Gastroesophageal sphincter (tissue), 4 donors: ENCODE measurements around the gene PLEKHG4B. TPM values are rescaled to one million over a fixed set of nuclear protein-coding genes. Genes with fewer than 3 reads are reported as not detected.
"Not testable (repeated sequence)": the region's sequence is repeated elsewhere in the genome, so short reads cannot be mapped to it uniquely, and the experiment has no call there.

ENCODE experiments used
- ATAC-seq: fragments of 150-250 bp; one replicate; pipeline ENCODE4 v1.9.1; 2016; ENCODE audit warnings: mild to moderate bottlenecking, moderate library complexity
- H3K27ac ChIP-seq, 4 donors: fragments of 200-600 bp; sonication (generic) in 3 of 4; 1 replicate in 3 of 4; 2 replicates in 1 of 4; pipeline ENCODE4 v1.5.1; 2016 to 2019
- H3K27me3 ChIP-seq: fragments of 200-600 bp; sonication (generic); one replicate; pipeline ENCODE4 v1.5.1; 2019
- H3K36me3 ChIP-seq, 2 donors: fragments of 200-600 bp; sonication (generic); one replicate each; pipeline ENCODE4 v1.5.1; 2019; ENCODE audit warnings: control low read depth in 1 of 2
- H3K4me1 ChIP-seq, 3 donors: fragments of 200-600 bp; sonication (generic); 1 replicate in 2 of 3; 2 replicates in 1 of 3; pipeline ENCODE4 v1.5.1; 2016 to 2019; ENCODE audit warnings: control low read depth in 2 of 3
- H3K4me3 ChIP-seq, 2 donors: fragments of 200-600 bp; sonication (generic); one replicate each; pipeline ENCODE4 v1.5.1; 2019; ENCODE audit warnings: mild to moderate bottlenecking in 1 of 2, moderate library complexity in 1 of 2
- H3K9me3 ChIP-seq, 3 donors: fragments of 200-600 bp; sonication (generic); one replicate each; pipeline ENCODE4 v1.5.1; 2017 to 2019; ENCODE audit warnings: control low read depth in 2 of 3
- EP300 ChIP-seq: sonication (generic); formaldehyde crosslinking; IDR thresholded peaks from one replicate; pipeline ENCODE4 v1.6.1; 2017; ENCODE audit warnings: antibody characterized with exemption, mild to moderate bottlenecking
- POLR2A ChIP-seq, 2 donors: fragments of 450-650 bp; IDR thresholded peaks; one replicate each; pipeline ENCODE4 v1.6.1; 2017; ENCODE audit warnings: antibody characterized with exemption in 2 of 2, mild to moderate bottlenecking in 2 of 2, moderate library complexity in 1 of 2
- POLR2AphosphoS5 ChIP-seq: sonication (generic); formaldehyde crosslinking; IDR thresholded peaks from one replicate; pipeline ENCODE4 v1.6.1; 2017; ENCODE audit warnings: antibody characterized with exemption
- WGBS, 2 donors: methylation state at CpG; one replicate each; pipeline ENCODE4 v1.1.5; 2018; ENCODE audit warnings: low coverage in 1 of 2; 5-methylcytosine and 5-hydroxymethylcytosine counted together
- total RNA-seq, 4 donors: library from RNA; depleted of rRNA; stranded (reverse); fragments of >200 nt; gene quantifications; one replicate each; pipeline ENCODE4 v1.1.0, GENCODE V29; 2016
- TF ChIP-seq, protein P1 (sequence below), 4 experiments: fragments of 200-600 bp in 2 of 4; fragments of 450-650 bp in 2 of 4; sonication (generic) in 1 of 4; IDR thresholded peaks; one replicate each; pipeline ENCODE4 v1.5.1; 2017 to 2019; ENCODE audit warnings: antibody characterized with exemption in 4 of 4, mild to moderate bottlenecking in 2 of 4, moderate library complexity in 2 of 4

The PLEKHG4B gene
- total RNA-seq, 4 donors from 2014 or later = under 0.01 to 0.66 (median 0.15) TPM; not detected in 1

DNA sequence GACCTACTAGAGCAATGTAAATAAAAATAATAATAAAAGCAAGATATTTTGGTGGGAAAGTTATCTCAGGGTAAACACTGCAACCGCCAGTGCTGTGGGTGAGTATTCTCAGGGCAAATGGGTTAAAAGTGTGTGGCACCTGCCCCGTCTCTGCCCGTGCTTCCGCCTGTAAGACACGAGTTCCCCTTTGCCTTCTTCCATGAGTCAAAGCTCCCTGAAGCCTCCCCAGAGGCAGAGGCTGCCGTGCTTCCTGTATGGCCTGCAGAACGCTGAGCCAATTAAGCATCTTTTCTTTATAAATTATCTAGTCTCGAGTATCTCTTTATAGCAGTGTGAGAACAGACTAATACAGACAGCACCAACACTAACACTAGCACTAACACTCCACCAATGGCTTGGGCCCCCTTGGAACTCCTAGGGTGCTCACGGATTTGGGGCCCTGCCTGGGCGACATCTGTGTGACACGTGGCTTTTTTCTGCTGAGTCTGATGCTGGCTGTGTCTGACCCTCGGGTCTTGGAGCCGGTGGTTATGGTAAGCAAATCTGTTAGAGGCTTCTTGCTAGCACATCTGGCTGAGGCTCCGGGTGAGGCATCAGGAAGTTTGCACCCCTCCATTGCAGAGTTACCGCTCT, 10.6 kb downstream of the PLEKHG4B start:
- H3K36me3 ChIP-seq = no peaks in the 10 kb centered on the region
- H3K9me3 ChIP-seq = no peaks in the 10 kb centered on the region
- 58% methylated on average over 4 to 12 of the region's 15 CpGs for WGBS, 2 donors
- no peaks in the 10 kb centered on the region for H3K4me1 ChIP-seq
- TF ChIP-seq POLR2A (IDR thresholded peaks at IDR 0.05) = no peak
- peaks cover 55% of the 10 kb centered on the region for H3K27me3 ChIP-seq
- H3K4me3 ChIP-seq = no peak overlapping the region
- H3K27ac ChIP-seq = no peak overlapping the region
- no peak for ATAC-seq

DNA sequence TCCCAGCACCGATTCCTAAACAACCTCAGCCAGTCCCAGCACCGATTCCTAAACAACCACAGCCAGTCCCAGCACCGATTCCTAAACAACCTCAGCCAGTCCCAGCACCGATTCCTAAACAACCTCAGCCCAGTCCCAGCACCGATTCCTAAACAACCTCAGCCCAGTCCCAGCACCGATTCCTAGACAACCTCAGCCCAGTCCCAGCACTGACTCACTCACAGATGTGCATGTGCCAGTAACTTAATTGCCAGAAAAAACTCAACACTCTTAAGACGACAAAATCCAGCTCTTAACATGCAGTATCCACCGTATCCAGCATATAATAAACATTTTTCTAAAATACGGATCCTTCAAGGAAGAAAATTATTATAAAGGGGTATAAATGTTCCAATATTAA, 12.1 kb downstream of the PLEKHG4B start:
- ATAC-seq, H3K9me3 ChIP-seq, H3K4me1 ChIP-seq, H3K36me3 ChIP-seq, H3K27ac ChIP-seq, H3K4me3 ChIP-seq: not testable (repeated sequence)
- 37 to 51% methylated on average over 8 to 9 of the region's 9 CpGs for WGBS, 2 donors
- H3K27me3 ChIP-seq = peaks cover 56% of the 10 kb centered on the region

DNA sequence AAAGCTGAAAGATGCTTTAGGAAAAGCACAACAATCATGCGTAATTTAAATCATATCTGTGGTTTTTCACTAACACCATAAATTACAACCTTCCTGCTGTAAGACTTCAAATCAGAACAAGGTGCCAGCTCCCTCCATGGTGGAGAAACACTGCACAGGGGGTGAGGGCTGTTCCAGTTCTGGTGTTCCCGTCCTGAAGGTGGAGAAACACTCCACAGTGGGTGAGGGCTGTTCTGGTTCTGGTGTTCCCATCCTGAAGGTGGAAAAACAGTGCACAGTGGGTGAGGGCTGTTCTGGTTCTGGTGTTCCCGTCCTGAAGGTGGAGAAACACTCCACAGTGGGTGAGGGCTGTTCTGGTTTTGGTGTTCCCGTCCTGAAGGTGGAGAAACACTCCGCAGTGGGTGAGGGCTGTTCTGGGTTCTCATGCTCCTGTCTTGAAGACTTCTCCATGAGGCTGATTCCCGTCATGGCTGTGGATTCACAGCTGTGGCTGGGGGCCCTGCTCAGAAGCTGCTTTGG, 12.9 kb downstream of the PLEKHG4B start:
- Histone ChIP-seq H3K4me3 (no peak overlapping the region), H3K36me3 (no peaks in the 10 kb centered on the region), H3K9me3 (no peaks in the 10 kb centered on the region), H3K4me1 (no peaks in the 10 kb centered on the region), H3K27me3 (peaks cover 53% of the 10 kb centered on the region), H3K27ac (no peak overlapping the region)
- TF ChIP-seq POLR2AphosphoS5 = no peak
- no peak for ATAC-seq
- 75 to 84% methylated on average over 3 to 5 of the region's 6 CpGs for WGBS, 2 donors

DNA sequence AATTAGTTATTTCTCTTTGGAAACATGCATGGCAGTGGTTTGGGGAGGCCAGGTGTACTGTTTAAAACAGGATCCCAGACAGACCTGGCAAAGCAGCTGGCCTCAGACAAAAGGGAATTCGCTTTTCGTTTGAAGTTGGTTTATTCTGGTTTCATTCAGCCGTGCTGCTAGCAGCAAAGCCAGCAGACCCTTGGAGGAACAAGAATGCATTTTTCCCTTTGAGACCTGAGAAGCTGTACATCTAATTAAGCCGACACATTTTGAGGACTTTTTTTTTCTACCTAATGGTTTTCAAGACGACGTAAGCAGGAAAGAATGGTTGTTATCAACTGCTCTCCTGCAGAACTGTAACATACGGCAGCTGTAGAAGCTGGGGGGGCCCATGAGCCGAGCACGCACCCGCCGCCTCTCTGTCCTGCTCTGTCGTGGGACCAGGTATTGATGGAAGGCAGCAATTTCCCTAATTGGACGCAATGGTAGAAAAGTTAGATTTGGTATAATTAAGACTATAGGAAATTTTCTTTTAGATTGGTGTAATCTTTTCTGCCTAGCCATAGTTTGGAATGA, 13.6 kb downstream of the PLEKHG4B start:
- no peaks in the 10 kb centered on the region for H3K9me3 ChIP-seq
- TF ChIP-seq POLR2A (IDR thresholded peaks at IDR 0.05) = no peak
- H3K4me3 ChIP-seq = no peak overlapping the region
- no peaks in the 10 kb centered on the region for H3K36me3 ChIP-seq
- 34 to 52% methylated on average over 4 to 12 of the region's 13 CpGs for WGBS, 2 donors
- peaks cover 48% of the 10 kb centered on the region for H3K27me3 ChIP-seq
- no peak for ATAC-seq
- no peaks in the 10 kb centered on the region for H3K4me1 ChIP-seq
- H3K27ac ChIP-seq = no peak overlapping the region

DNA sequence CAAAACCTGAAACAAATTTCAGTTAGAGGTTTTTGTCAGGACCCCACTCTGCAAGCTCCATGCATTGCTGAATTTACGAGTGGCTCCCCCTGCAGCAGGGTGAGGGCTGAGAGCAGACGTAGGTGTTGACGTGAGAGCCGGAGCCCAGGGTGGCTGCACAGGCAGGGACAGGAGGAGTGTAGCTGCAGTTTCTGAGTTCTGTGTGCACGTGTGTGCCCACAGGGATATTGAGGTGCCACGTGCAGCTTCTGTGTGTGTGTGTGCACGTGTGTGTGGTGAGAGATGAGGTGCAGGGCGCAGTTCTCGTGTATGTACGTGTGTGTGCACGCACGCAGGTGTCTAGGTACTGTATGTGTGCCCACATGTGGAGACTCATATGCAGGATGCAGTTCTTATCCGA, 14.6 kb downstream of the PLEKHG4B start:
- Histone ChIP-seq H3K4me1 (no peaks in the 10 kb centered on the region), H3K27ac (no peak overlapping the region), H3K9me3 (no peaks in the 10 kb centered on the region), H3K4me3 (no peak overlapping the region), H3K27me3 (peaks cover 48% of the 10 kb centered on the region), H3K36me3 (no peaks in the 10 kb centered on the region)
- ATAC-seq = no peak
- no peak for TF ChIP-seq POLR2A (IDR thresholded peaks at IDR 0.05)
- no peak for TF ChIP-seq EP300
- no peak for TF ChIP-seq POLR2AphosphoS5
- TF ChIP-seq, protein P1, sequence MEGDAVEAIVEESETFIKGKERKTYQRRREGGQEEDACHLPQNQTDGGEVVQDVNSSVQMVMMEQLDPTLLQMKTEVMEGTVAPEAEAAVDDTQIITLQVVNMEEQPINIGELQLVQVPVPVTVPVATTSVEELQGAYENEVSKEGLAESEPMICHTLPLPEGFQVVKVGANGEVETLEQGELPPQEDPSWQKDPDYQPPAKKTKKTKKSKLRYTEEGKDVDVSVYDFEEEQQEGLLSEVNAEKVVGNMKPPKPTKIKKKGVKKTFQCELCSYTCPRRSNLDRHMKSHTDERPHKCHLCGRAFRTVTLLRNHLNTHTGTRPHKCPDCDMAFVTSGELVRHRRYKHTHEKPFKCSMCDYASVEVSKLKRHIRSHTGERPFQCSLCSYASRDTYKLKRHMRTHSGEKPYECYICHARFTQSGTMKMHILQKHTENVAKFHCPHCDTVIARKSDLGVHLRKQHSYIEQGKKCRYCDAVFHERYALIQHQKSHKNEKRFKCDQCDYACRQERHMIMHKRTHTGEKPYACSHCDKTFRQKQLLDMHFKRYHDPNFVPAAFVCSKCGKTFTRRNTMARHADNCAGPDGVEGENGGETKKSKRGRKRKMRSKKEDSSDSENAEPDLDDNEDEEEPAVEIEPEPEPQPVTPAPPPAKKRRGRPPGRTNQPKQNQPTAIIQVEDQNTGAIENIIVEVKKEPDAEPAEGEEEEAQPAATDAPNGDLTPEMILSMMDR (IDR thresholded peaks at IDR 0.05) = no peak
- 50 to 70% methylated on average over 2 to 3 of the region's 13 CpGs for WGBS, 2 donors

DNA sequence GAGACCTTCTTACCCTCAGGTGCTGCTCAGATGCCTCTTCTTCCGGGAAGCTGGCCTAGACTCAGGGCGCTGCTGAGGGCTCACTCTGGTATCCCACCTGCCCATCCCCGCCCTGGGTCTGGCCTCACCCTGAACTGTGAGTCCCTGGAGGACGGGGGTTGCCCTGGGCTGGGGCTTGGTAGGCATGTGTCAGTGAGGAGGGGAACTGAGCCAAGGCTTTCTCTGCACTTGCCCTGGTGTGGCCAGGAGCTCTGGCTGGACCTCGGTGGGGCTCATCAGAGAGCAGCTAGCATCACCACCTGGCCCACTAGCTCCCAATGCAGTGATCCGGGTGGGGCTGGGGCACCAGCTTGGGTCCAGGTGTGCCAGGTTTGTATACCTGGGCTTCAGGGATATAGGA, 15.6 kb downstream of the PLEKHG4B start:
- H3K27ac ChIP-seq = no peak overlapping the region
- WGBS, 2 donors = no CpG with 5 or more reads among the region's 6 CpGs
- no peaks in the 10 kb centered on the region for H3K9me3 ChIP-seq
- TF ChIP-seq POLR2A (IDR thresholded peaks at IDR 0.05) (no peak), POLR2AphosphoS5 (no peak), EP300 (no peak)
- TF ChIP-seq, protein P1 (IDR thresholded peaks at IDR 0.05) = no peak
- H3K4me1 ChIP-seq = no peaks in the 10 kb centered on the region
- H3K27me3 ChIP-seq = peaks cover 48% of the 10 kb centered on the region
- H3K36me3 ChIP-seq = no peaks in the 10 kb centered on the region
- no peak overlapping the region for H3K4me3 ChIP-seq
- ATAC-seq = no peak

DNA sequence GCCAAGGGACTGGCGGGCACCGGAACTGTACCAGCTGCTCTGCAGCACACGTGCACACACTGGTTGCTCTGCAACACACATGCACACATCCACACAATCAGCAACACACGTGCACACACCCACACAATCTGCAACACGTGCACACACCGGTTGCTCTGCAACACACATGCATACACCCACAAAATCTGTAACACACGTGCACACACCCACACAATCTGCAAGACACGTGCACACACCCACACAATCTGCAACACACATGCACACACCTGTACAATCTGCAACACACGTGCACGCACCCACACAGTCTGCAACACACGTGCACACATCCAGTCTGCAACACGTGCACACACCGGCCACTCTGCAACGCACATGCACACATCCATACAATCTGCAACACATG, 17.9 kb downstream of the PLEKHG4B start:
- WGBS, 2 donors = 88 to 94% methylated on average over 3 to 14 of the region's 14 CpGs
- no peak for ATAC-seq
- H3K27ac ChIP-seq = no peak overlapping the region
- no peaks in the 10 kb centered on the region for H3K4me1 ChIP-seq
- H3K9me3 ChIP-seq = no peaks in the 10 kb centered on the region
- TF ChIP-seq POLR2AphosphoS5 (no peak), EP300 (no peak), POLR2A (IDR thresholded peaks at IDR 0.05) (no peak)
- TF ChIP-seq, protein P1 (IDR thresholded peaks at IDR 0.05) = no peak
- no peaks in the 10 kb centered on the region for H3K36me3 ChIP-seq
- no peak overlapping the region for H3K4me3 ChIP-seq
- peaks cover 49% of the 10 kb centered on the region for H3K27me3 ChIP-seq
